Lower lobe of right lung (tissue), 2 donors: ENCODE results near the gene GNAQ. TPM values are rescaled to one million over a fixed set of nuclear protein-coding genes. Genes with fewer than 3 reads are reported as not detected.

Experiments
- ATAC-seq, 2 donors: fragments of 200-7000 bp; cut with Tn5 transposase; one replicate each; pipeline ENCODE4 v1.9.1; 2020 to 2022; ENCODE audit warnings: mild to moderate bottlenecking in 2 of 2, moderate library complexity in 2 of 2
- DNase-seq: peaks from one replicate; pipeline ENCODE4 v3.0.0-alpha.2; 2020
- H3K27ac ChIP-seq: fragments of 200-600 bp; one replicate; pipeline ENCODE4 v1.8.0; 2022
- H3K27me3 ChIP-seq: fragments of 200-600 bp; one replicate; pipeline ENCODE4 v1.8.0; 2022; ENCODE audit warnings: low read depth
- H3K36me3 ChIP-seq: fragments of 200-600 bp; one replicate; pipeline ENCODE4 v1.8.0; 2022; ENCODE audit warnings: mild to moderate bottlenecking
- H3K4me1 ChIP-seq: fragments of 200-600 bp; one replicate; pipeline ENCODE4 v1.8.0; 2022
- H3K4me3 ChIP-seq: fragments of 200-600 bp; one replicate; pipeline ENCODE4 v1.8.0; 2022; ENCODE audit warnings: mild to moderate bottlenecking
- H3K9me3 ChIP-seq: fragments of 200-600 bp; one replicate; pipeline ENCODE4 v1.8.0; 2022
- CTCF ChIP-seq: fragments of 200-600 bp; IDR thresholded peaks from one replicate; pipeline ENCODE4 v1.8.0; 2022; ENCODE audit warnings: antibody characterized with exemption, mild to moderate bottlenecking
- intact Hi-C: fragments of 100-400 bp; cut with DNase I; formaldehyde crosslinking; loops from one replicate; pipeline ENCODE4 v1.11.0; 2022
- total RNA-seq: library from RNA; stranded (reverse); fragmentation: NEBNext Ultra II Directional; extraction: Animal tissue kit (Norgen Biotek cat#: 25700); gene quantifications from one replicate; pipeline ENCODE4 v1.2.1, GENCODE V29; 2021
- donor health status: DM: no; HTN: yes; CAD: no; lungs with severe emphysema.

GNAQ gene
- total RNA-seq, 1 donor from 2014 or later: 130 TPM

- intact Hi-C loops: no loop called here
- ATAC-seq (no peak), DNase-seq (no peak)
- Histone ChIP-seq H3K27ac (no peak overlapping the region), H3K27me3 (no peaks in the 10 kb centered on the region), H3K4me3 (no peak overlapping the region), H3K4me1 (no peaks in the 10 kb centered on the region), H3K36me3 (no peaks in the 10 kb centered on the region), H3K9me3 (no peaks in the 10 kb centered on the region)
- TF ChIP-seq CTCF: no peak
Observed at GRCh38 chr9:77833561-77834429, 197.8 kb downstream of the GNAQ start.

- Histone ChIP-seq H3K9me3 (no peaks in the 10 kb centered on the region), H3K27me3 (no peaks in the 10 kb centered on the region), H3K4me3 (no peak overlapping the region), H3K4me1 (peaks cover under 1% of the 10 kb centered on the region), H3K27ac (no peak overlapping the region), H3K36me3 (no peaks in the 10 kb centered on the region)
- no peak for TF ChIP-seq CTCF
- ATAC-seq (no peak), DNase-seq (no peak)
- intact Hi-C loops: no loop called here
Observed at GRCh38 chr9:77832639-77833038, 199.0 kb downstream of the GNAQ start.

GRCh38 chr9:77831781-77832180 lies 199.8 kb downstream of the GNAQ start:
- no peaks in the 10 kb centered on the region for H3K36me3 ChIP-seq
- intact Hi-C loops: no loop called here
- TF ChIP-seq CTCF: no peak

GRCh38 chr9:77830618-77831285 lies 200.9 kb downstream of the GNAQ start:
- Histone ChIP-seq H3K4me1 (peaks cover 12% of the 10 kb centered on the region), H3K4me3 (no peak overlapping the region), H3K27ac (no peak overlapping the region), H3K36me3 (no peaks in the 10 kb centered on the region), H3K27me3 (no peaks in the 10 kb centered on the region), H3K9me3 (no peaks in the 10 kb centered on the region)
- intact Hi-C loops: no loop called here
- ATAC-seq (no peak), DNase-seq (no peak)
- no peak for TF ChIP-seq CTCF

More at GRCh38 chr9:77831781-77832180, 199.8 kb downstream of the GNAQ start:
- H3K4me3 ChIP-seq: no peak overlapping the region
- no peaks in the 10 kb centered on the region for H3K9me3 ChIP-seq
- peaks cover 9% of the 10 kb centered on the region for H3K4me1 ChIP-seq
- no peak for ATAC-seq
- H3K27me3 ChIP-seq: no peaks in the 10 kb centered on the region
- no peak for DNase-seq
- H3K27ac ChIP-seq: no peak overlapping the region

- Histone ChIP-seq H3K36me3 (no peaks in the 10 kb centered on the region), H3K9me3 (no peaks in the 10 kb centered on the region), H3K27ac (no peak overlapping the region), H3K4me1 (peaks cover 12% of the 10 kb centered on the region), H3K4me3 (no peak overlapping the region), H3K27me3 (no peaks in the 10 kb centered on the region)
- ATAC-seq: no peak
- no peak for TF ChIP-seq CTCF
- intact Hi-C loops: no loop called here
- no peak for DNase-seq
Observed at GRCh38 chr9:77829420-77829819, 202.2 kb downstream of the GNAQ start.
